HepG2 (cell line): Measurements from ENCODE around the gene FSD1. TPM values are rescaled to one million over a fixed set of nuclear protein-coding genes. Genes with fewer than 3 reads are reported as not detected.
A peak's percentile ranks its signal among the peaks of the same experiment; 100 is the strongest.

Experiments
- ATAC-seq: fragments of 200-7000 bp; cut with Tn5 transposase; 3 replicates; pipeline ENCODE4 v1.9.1; 2020; ENCODE audit warnings: mild to moderate bottlenecking, moderate library complexity
- BruUV-seq: library from RNA; stranded (reverse); fragments of 400-500 nt; replicated peaks from 2 replicates; lab custom pipeline; 2021; lab: Mats Ljungman, UMichigan
- CTCF ChIA-PET: fragments of 300-600 bp; formaldehyde crosslinking; extraction: SDS; loops from one replicate; lab custom pipeline; 2021; ENCODE audit warnings: low total read pairs, inconsistent platforms, low intra/inter-chr PET ratio; lab: Yijun Ruan, JAX
- POLR2A ChIA-PET: fragments of 350-600 bp; sonication (Branson Sonifier 250); formaldehyde crosslinking; loops from one replicate; lab custom pipeline; 2020; ENCODE audit warnings: antibody characterized with exemption, inconsistent platforms; lab: Yijun Ruan, JAX
- DNase-seq: peaks from one replicate; pipeline ENCODE4 v3.0.0-alpha.2; 2015; ENCODE audit warnings: low spot score
- FAIRE-seq: peaks from 3 replicates; lab custom pipeline; 2011; peaks lifted over from hg19 to GRCh38; lab: Jason Lieb, UNC
- H2AFZ ChIP-seq: one replicate; pipeline ENCODE4 v1.6.1; 2011; ENCODE audit warnings: low read length, inconsistent platforms
- H3K27ac ChIP-seq: fragments of 300-600 bp; 3 replicates; pipeline ENCODE4 v1.8.0; 2011; ENCODE audit warnings: mixed run types, mild to moderate bottlenecking, mixed read lengths, low read length, inconsistent platforms; ENCODE audit not compliant: insufficient read depth; ENCODE audit errors: extremely low read length
- H3K27me3 ChIP-seq, 2 experiments: fragments of 200-600 bp in 1 of 2; 2 replicates in 1 of 2; 3 replicates in 1 of 2; pipeline versions ENCODE4 v1.6.0 to v1.8.0; 2011; ENCODE audit warnings: low read length in 2 of 2, mild to moderate bottlenecking in 2 of 2, moderate library complexity in 2 of 2, inconsistent platforms in 1 of 2; ENCODE audit not compliant: insufficient read depth in 2 of 2, control insufficient read depth in 1 of 2
- H3K36me3 ChIP-seq, 2 experiments: fragments of 200-600 bp in 1 of 2; replicated peaks in 1 of 2; 2 replicates in 1 of 2; 3 replicates in 1 of 2; pipeline versions ENCODE4 v1.5.1 to v1.8.0; 2011; ENCODE audit warnings: low read length in 2 of 2, inconsistent platforms in 1 of 2; ENCODE audit not compliant: insufficient read depth in 2 of 2, control insufficient read depth in 1 of 2
- H3K4me1 ChIP-seq: 2 replicates; pipeline ENCODE4 v1.5.1; 2012; ENCODE audit warnings: low read length, inconsistent platforms; ENCODE audit not compliant: insufficient read depth
- H3K4me2 ChIP-seq: 2 replicates; pipeline ENCODE4 v1.6.0; 2011; ENCODE audit warnings: low read depth, low read length, inconsistent platforms
- H3K4me3 ChIP-seq, 3 experiments: fragments of 200-600 bp in 1 of 3; sonication (generic), shearing (Covaris generic) in 1 of 3; replicated peaks in 1 of 3; 2 replicates each; pipeline ENCODE4 v1.5.1; 2011 to 2016; ENCODE audit warnings: low read length in 3 of 3, inconsistent platforms in 2 of 3, low read depth in 2 of 3, mild to moderate bottlenecking in 2 of 3, control low read depth in 1 of 3, mixed read lengths in 1 of 3; ENCODE audit not compliant: insufficient read depth in 1 of 3
- H3K79me2 ChIP-seq: one replicate; pipeline ENCODE4 v1.6.1; 2011; ENCODE audit warnings: low read length, inconsistent platforms; ENCODE audit not compliant: insufficient read depth
- H3K9ac ChIP-seq: 2 replicates; pipeline ENCODE4 v1.6.0; 2011; ENCODE audit warnings: mild to moderate bottlenecking, low read depth, low read length, inconsistent platforms; ENCODE audit not compliant: insufficient read depth
- H3K9me3 ChIP-seq: 2 replicates; pipeline ENCODE4 v1.5.1; 2012; ENCODE audit warnings: mild to moderate bottlenecking, low read length
- H4K20me1 ChIP-seq: 2 replicates; pipeline ENCODE4 v1.6.0; 2011; ENCODE audit warnings: inconsistent platforms, mild to moderate bottlenecking, low read length, moderate library complexity; ENCODE audit not compliant: insufficient read depth
- CERS6 ChIP-seq: sonication (generic); formaldehyde crosslinking; IDR thresholded peaks from 2 replicates; pipeline ENCODE4 v1.5.0; 2020; ENCODE audit warnings: missing genetic modification reagents
- SMC3 ChIP-seq: IDR thresholded peaks from 2 replicates; pipeline ENCODE4 v1.6.1; 2011; ENCODE audit warnings: low read length, improper control_type of control experiment
- THAP9 ChIP-seq: sonication (generic); formaldehyde crosslinking; IDR thresholded peaks from 2 replicates; pipeline ENCODE4; 2020; ENCODE audit warnings: missing genetic modification reagents, mild to moderate bottlenecking, borderline replicate concordance
- ZMYM3 ChIP-seq: sonication (generic); formaldehyde crosslinking; IDR thresholded peaks from 2 replicates; pipeline ENCODE4 v1.5.1; 2020; ENCODE audit warnings: mild to moderate bottlenecking, missing genetic modification reagents
- ZNF629 ChIP-seq: sonication (generic); formaldehyde crosslinking; conservative IDR thresholded peaks from 2 replicates; pipeline ENCODE4 v1.5.0; 2020; ENCODE audit warnings: missing genetic modification reagents
- WGBS: methylation state at CpG from one replicate; pipeline ENCODE4 v1.1.6; 2017; ENCODE audit warnings: low lambda C conversion rate; 5-methylcytosine and 5-hydroxymethylcytosine counted together
- in situ Hi-C: cut with HindIII; loops from 2 replicates; pipeline ENCODE4 v1.10.0; 2017; ENCODE audit warnings: low pct_unique_long_range_greater_than_20kb; ENCODE audit not compliant: extremely low pct_ligation_motif_present
- intact Hi-C: fragments of 100-400 bp; cut with micrococcal nuclease; formaldehyde crosslinking; loops from one replicate; pipeline ENCODE4 v1.10.0; 2022; ENCODE audit not compliant: unreplicated experiment
- polyA plus RNA-seq, 8 experiments: library from polyadenylated mRNA; depleted of rRNA in 3 of 8; stranded (reverse) in 7 of 8; unstranded in 1 of 8; fragments of >200 nt; fragmentation: Illumina TruSeq in 4 of 8; extraction: Trizol in 4 of 8; gene quantifications; 2 replicates each; pipeline versions ENCODE4 v1.2.1 to v1.2.3, GENCODE V29; 2011 to 2016; ENCODE audit warnings: low read depth in 4 of 8, missing spikeins in 1 of 8, mixed read lengths in 1 of 8; ENCODE audit not compliant: insufficient read depth in 1 of 8
- total RNA-seq, 5 experiments: library from RNA; depleted of rRNA; stranded (reverse); fragments of >200 nt; fragmentation: Illumina TruSeq; extraction: Trizol; gene quantifications; 2 replicates each; pipeline ENCODE4 v1.2.3, GENCODE V29; 2016; ENCODE audit warnings: low read depth in 1 of 5

The FSD1 gene
- total and polyA plus RNA-seq, 2 of the 13 experiments (the other 11 are each of a cell fraction or from before 2014, with no cell fraction given), result 0.29 to 0.66 TPM

GRCh38 chr19:4277191-4277696 is 27.2 kb upstream of the FSD1 start:
- intact Hi-C loops (no loop called here), in situ Hi-C loops (no loop called here)
- Histone ChIP-seq H3K9me3 (no peaks in the 10 kb centered on the region), H3K9ac (no peak overlapping the region), H3K4me3 (no peak overlapping the region), H3K36me3 (no peaks in the 10 kb centered on the region), H4K20me1 (no peaks in the 10 kb centered on the region), H3K79me2 (no peaks in the 10 kb centered on the region), H3K27me3 (peaks cover 0 to 39% of the 10 kb centered on the region in 2 experiments), H2AFZ (no peak overlapping the region), H3K4me1 (0 out of 2 replicates have a peak, but pooled peaks cover 6% of the 10 kb centered on the region), H3K27ac (no peak overlapping the region), H3K4me2 (no peak overlapping the region; the same call in 1 of the 2 replicates)
- POLR2A ChIA-PET, result interaction anchor here (0.6 to 2.1 kb wide), 4 partner anchors 10 to 75 kb away, joined by 3 to 7 read pairs (median 4); partner anchors contain the start of gene MPND
- CTCF ChIA-PET, result no interaction called here
- no peak for FAIRE-seq
- no peak for DNase-seq
- TF ChIP-seq ZMYM3, result 0 out of 2 replicates have a peak, but pooled peaks have one; percentile 44
- peak; percentile 91 for TF ChIP-seq ZNF629
- TF ChIP-seq THAP9 (CRISPR knock-in tag), result no peak
- WGBS, result 17% methylated on average over 12 of the region's 16 CpGs
- BruUV-seq, result no TSS peak
- ATAC-seq, result no peak

GRCh38 chr19:4278010-4278409 is 26.4 kb upstream of the FSD1 start:
- H3K79me2 ChIP-seq, result no peaks in the 10 kb centered on the region
- no peak overlapping the region for H3K9ac ChIP-seq
- in situ Hi-C loops (no loop called here), intact Hi-C loops (no loop called here)
- WGBS, result 25% methylated on average over 4 of the region's 4 CpGs
- POLR2A ChIA-PET, result interaction anchor here (0.6 to 2.1 kb wide), 3 partner anchors 58 to 75 kb away, joined by 3 to 7 read pairs (median 5); partner anchors contain the start of gene MPND
- ATAC-seq, result no peak
- no peak overlapping the region for H3K4me3 ChIP-seq
- H2AFZ ChIP-seq, result no peak overlapping the region
- CTCF ChIA-PET, result no interaction called here
- no peaks in the 10 kb centered on the region for H3K36me3 ChIP-seq
- DNase-seq, result no peak
- no peaks in the 10 kb centered on the region for H4K20me1 ChIP-seq
- H3K27ac ChIP-seq, result no peak overlapping the region
- 0 out of 2 replicates have a peak, but pooled peaks cover 6% of the 10 kb centered on the region for H3K4me1 ChIP-seq
- no TSS peak for BruUV-seq
- no peaks in the 10 kb centered on the region for H3K9me3 ChIP-seq
- no peak overlapping the region for H3K4me2 ChIP-seq
- H3K27me3 ChIP-seq, result peaks cover 0 to 44% of the 10 kb centered on the region in 2 experiments
- no peak for FAIRE-seq
- TF ChIP-seq SMC3 (no peak), CERS6 (CRISPR knock-in tag) (no peak)
